ENCODE results near the gene ATG7. TPM values are rescaled to one million over a fixed set of nuclear protein-coding genes. Genes with fewer than 3 reads are reported as not detected.

The ATG7 gene
- total RNA-seq, 4 donors from 2014 or later, result 31.3 to 67.7 (median 51.3) TPM

GRCh38 chr3:11447584-11448200 lies 175.5 kb downstream of the ATG7 start:
- intact Hi-C loops (cut with DNase I), result no loop called here
- H3K4me3 ChIP-seq, result no peak overlapping the region
- H3K27me3 ChIP-seq, result no peaks in the 10 kb centered on the region
- no peaks in the 10 kb centered on the region for H3K36me3 ChIP-seq
- WGBS, 2 donors, result 52 to 87% methylated on average over 2 of the region's 2 CpGs
- no peak for DNase-seq
- peaks cover 0 to under 1% (median 0%) of the 10 kb centered on the region in 3 donors for H3K4me1 ChIP-seq
- no peak overlapping the region for H3K27ac ChIP-seq
- H3K9me3 ChIP-seq, result no peaks in the 10 kb centered on the region
- no peak for TF ChIP-seq POLR2A (IDR thresholded peaks at IDR 0.05)
- TF ChIP-seq, protein P1, sequence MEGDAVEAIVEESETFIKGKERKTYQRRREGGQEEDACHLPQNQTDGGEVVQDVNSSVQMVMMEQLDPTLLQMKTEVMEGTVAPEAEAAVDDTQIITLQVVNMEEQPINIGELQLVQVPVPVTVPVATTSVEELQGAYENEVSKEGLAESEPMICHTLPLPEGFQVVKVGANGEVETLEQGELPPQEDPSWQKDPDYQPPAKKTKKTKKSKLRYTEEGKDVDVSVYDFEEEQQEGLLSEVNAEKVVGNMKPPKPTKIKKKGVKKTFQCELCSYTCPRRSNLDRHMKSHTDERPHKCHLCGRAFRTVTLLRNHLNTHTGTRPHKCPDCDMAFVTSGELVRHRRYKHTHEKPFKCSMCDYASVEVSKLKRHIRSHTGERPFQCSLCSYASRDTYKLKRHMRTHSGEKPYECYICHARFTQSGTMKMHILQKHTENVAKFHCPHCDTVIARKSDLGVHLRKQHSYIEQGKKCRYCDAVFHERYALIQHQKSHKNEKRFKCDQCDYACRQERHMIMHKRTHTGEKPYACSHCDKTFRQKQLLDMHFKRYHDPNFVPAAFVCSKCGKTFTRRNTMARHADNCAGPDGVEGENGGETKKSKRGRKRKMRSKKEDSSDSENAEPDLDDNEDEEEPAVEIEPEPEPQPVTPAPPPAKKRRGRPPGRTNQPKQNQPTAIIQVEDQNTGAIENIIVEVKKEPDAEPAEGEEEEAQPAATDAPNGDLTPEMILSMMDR (IDR thresholded peaks at IDR 0.05), result no peak

GRCh38 chr3:11450015-11450414 lies 177.8 kb downstream of the ATG7 start:
- 94 to 100% methylated on average over 2 of the region's 2 CpGs for WGBS, 2 donors
- Histone ChIP-seq H3K36me3 (no peaks in the 10 kb centered on the region), H3K4me1 (peaks cover 0 to 19% (median 0%) of the 10 kb centered on the region in 3 donors), H3K9me3 (no peaks in the 10 kb centered on the region), H3K27me3 (no peaks in the 10 kb centered on the region), H3K27ac (no peak overlapping the region), H3K4me3 (no peak overlapping the region)
- intact Hi-C loops (cut with DNase I), result no loop called here
- TF ChIP-seq, protein P1 (IDR thresholded peaks at IDR 0.05), result no peak
- TF ChIP-seq POLR2A (IDR thresholded peaks at IDR 0.05), result no peak
- DNase-seq, result no peak

DNA sequence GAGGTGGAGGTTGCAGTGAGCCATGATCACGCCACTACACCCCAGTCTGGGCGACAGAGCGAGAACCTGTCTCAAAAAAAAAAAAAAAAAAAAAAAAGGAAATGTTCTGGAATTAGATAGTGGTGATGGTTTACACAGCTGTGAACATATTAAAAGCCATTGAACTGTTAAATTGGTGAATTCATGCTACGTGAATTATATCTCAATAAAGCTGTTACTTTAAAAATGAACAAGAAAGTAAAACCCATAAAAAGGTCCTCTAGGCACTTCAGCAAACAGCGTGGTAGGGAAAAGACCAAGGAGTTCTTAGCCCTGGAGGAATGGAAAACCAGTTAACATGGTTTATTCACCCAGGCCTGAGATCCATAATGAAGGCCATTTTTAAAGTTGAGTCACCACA lies 180.1 kb downstream of the ATG7 start:
- TF ChIP-seq, protein P1 (IDR thresholded peaks at IDR 0.05), result no peak
- no peak for TF ChIP-seq POLR2A (IDR thresholded peaks at IDR 0.05)
- no peak for DNase-seq
- Histone ChIP-seq H3K4me3 (no peak overlapping the region), H3K27ac (no peak overlapping the region), H3K9me3 (no peaks in the 10 kb centered on the region), H3K27me3 (no peaks in the 10 kb centered on the region), H3K36me3 (no peaks in the 10 kb centered on the region), H3K4me1 (peaks cover 0 to 19% (median 0%) of the 10 kb centered on the region in 3 donors)
- intact Hi-C loops (cut with DNase I), result no loop called here
- 94 to 97% methylated on average over 3 to 5 of the region's 5 CpGs for WGBS, 2 donors

- TF ChIP-seq, protein P1 (IDR thresholded peaks at IDR 0.05), result no peak
- no peak for TF ChIP-seq POLR2A (IDR thresholded peaks at IDR 0.05)
- intact Hi-C loops (cut with DNase I), result no loop called here
- Histone ChIP-seq H3K4me3 (no peak overlapping the region), H3K9me3 (no peaks in the 10 kb centered on the region), H3K27ac (peak overlapping the region in 3 of 4 donors; percentile 41 to 66 (median 57)), H3K36me3 (no peaks in the 10 kb centered on the region), H3K4me1 (peaks cover 0 to 19% (median 0%) of the 10 kb centered on the region in 3 donors), H3K27me3 (no peaks in the 10 kb centered on the region)
- no peak for DNase-seq
- 68 to 69% methylated on average over 14 of the region's 14 CpGs for WGBS, 2 donors
Observed at GRCh38 chr3:11452885-11453847, 181.0 kb downstream of the ATG7 start.

GRCh38 chr3:11455956-11456355 lies 183.8 kb downstream of the ATG7 start:
- DNase-seq, result no peak
- H3K9me3 ChIP-seq, result no peaks in the 10 kb centered on the region
- WGBS, 2 donors, result 71 to 78% methylated on average over 5 of the region's 5 CpGs
- TF ChIP-seq, protein P1 (IDR thresholded peaks at IDR 0.05), result no peak
- TF ChIP-seq POLR2A (IDR thresholded peaks at IDR 0.05), result no peak
- H3K27me3 ChIP-seq, result no peaks in the 10 kb centered on the region
- no peak overlapping the region for H3K4me3 ChIP-seq
- H3K36me3 ChIP-seq, result no peaks in the 10 kb centered on the region
- intact Hi-C loops (cut with DNase I), result no loop called here
- H3K27ac ChIP-seq, result no peak overlapping the region
- peaks cover 0 to 19% (median 0%) of the 10 kb centered on the region in 3 donors for H3K4me1 ChIP-seq
